Measurements from ENCODE around the gene PLEKHF1.
"Not testable (repeated sequence)": the region's sequence is repeated elsewhere in the genome, so short reads cannot be mapped to it uniquely, and the experiment has no call there.

- not testable (repeated sequence) for TF ChIP-seq POLR2A, CTCF (IDR thresholded peaks at IDR 0.05)
Measured at GRCh38 chr19:29671026-29671392, 5.7 kb downstream of the PLEKHF1 start.
